BLaER1 treated with 17β-estradiol and CSF1 and Interleukin-3, amounts not matched to agents 10 nM and 100 nM (cell line): Measurements from ENCODE around the gene FAXC.

Source experiments
- H3K27ac ChIP-seq, 11 experiments: shearing (Covaris generic); formaldehyde crosslinking; 2 replicates each; pipeline ENCODE4 v1.8.1; 2022
- H3K27me3 ChIP-seq, 11 experiments: shearing (Covaris generic); formaldehyde crosslinking; 2 replicates each; pipeline ENCODE4 v1.8.1; 2022
- H3K36me3 ChIP-seq, 11 experiments: shearing (Covaris generic); formaldehyde crosslinking; 2 replicates each; pipeline ENCODE4 v1.8.1; 2022
- H3K4me1 ChIP-seq, 10 experiments: shearing (Covaris generic); formaldehyde crosslinking; 2 replicates each; pipeline ENCODE4 v1.8.1; 2022
- H3K4me2 ChIP-seq, 11 experiments: shearing (Covaris generic); formaldehyde crosslinking; 2 replicates each; pipeline ENCODE4 v1.8.1; 2022
- H3K4me3 ChIP-seq, 10 experiments: shearing (Covaris generic); formaldehyde crosslinking; 2 replicates each; pipeline ENCODE4 v1.8.1; 2022
- H3K9ac ChIP-seq, 11 experiments: shearing (Covaris generic); formaldehyde crosslinking; 2 replicates each; pipeline ENCODE4 v1.8.1; 2022
- H3K9me3 ChIP-seq, 11 experiments: shearing (Covaris generic); formaldehyde crosslinking; replicated peaks in 1 of 11; 2 replicates each; pipeline ENCODE4 v1.8.1; 2022
- H4K20me1 ChIP-seq, 11 experiments: shearing (Covaris generic); formaldehyde crosslinking; 2 replicates each; pipeline ENCODE4 v1.8.1; 2022
- Cebpa-rat ChIP-seq, 11 experiments: shearing (Covaris generic); IDR thresholded peaks; 2 replicates each; pipeline ENCODE4 v1.8.1; 2022

The FAXC gene

GRCh38 chr6:99297415-99297814 is 52.1 kb downstream of the FAXC start:
- Histone ChIP-seq H3K9me3 (no peaks in the 10 kb centered on the region), H3K4me3 (no peak overlapping the region), H3K4me1 (no peaks in the 10 kb centered on the region), H4K20me1 (no peaks in the 10 kb centered on the region), H3K36me3 (no peaks in the 10 kb centered on the region), H3K9ac (no peak overlapping the region), H3K4me2 (no peak overlapping the region), H3K27me3 (no peaks in the 10 kb centered on the region), H3K27ac (no peak overlapping the region)
- TF ChIP-seq Cebpa-rat (IDR thresholded peaks at IDR 0.05), result no peak

- Histone ChIP-seq H4K20me1 (no peaks in the 10 kb centered on the region), H3K36me3 (no peaks in the 10 kb centered on the region), H3K27ac (no peak overlapping the region), H3K27me3 (no peaks in the 10 kb centered on the region), H3K4me1 (no peaks in the 10 kb centered on the region), H3K9ac (no peak overlapping the region), H3K4me3 (no peak overlapping the region), H3K9me3 (no peaks in the 10 kb centered on the region), H3K4me2 (no peak overlapping the region)
- TF ChIP-seq Cebpa-rat (IDR thresholded peaks at IDR 0.05), result no peak
Observed at GRCh38 chr6:99297006-99297405, 52.5 kb downstream of the FAXC start.

GRCh38 chr6:99296261-99296660 is 53.2 kb downstream of the FAXC start:
- no peak for TF ChIP-seq Cebpa-rat (IDR thresholded peaks at IDR 0.05)
- H3K9me3 ChIP-seq, result no peaks in the 10 kb centered on the region
- H4K20me1 ChIP-seq, result no peaks in the 10 kb centered on the region
- H3K9ac ChIP-seq, result no peak overlapping the region
- no peaks in the 10 kb centered on the region for H3K4me1 ChIP-seq
- H3K27ac ChIP-seq, result no peak overlapping the region
- H3K4me2 ChIP-seq, result no peak overlapping the region
- H3K27me3 ChIP-seq, result no peaks in the 10 kb centered on the region
- no peaks in the 10 kb centered on the region for H3K36me3 ChIP-seq
- no peak overlapping the region for H3K4me3 ChIP-seq

GRCh38 chr6:99295276-99295675 is 54.2 kb downstream of the FAXC start:
- no peak overlapping the region for H3K4me2 ChIP-seq
- no peaks in the 10 kb centered on the region for H3K27me3 ChIP-seq
- no peaks in the 10 kb centered on the region for H3K36me3 ChIP-seq
- no peak overlapping the region for H3K4me3 ChIP-seq
- H3K9me3 ChIP-seq, result no peaks in the 10 kb centered on the region
- no peak overlapping the region for H3K27ac ChIP-seq
- H3K9ac ChIP-seq, result no peak overlapping the region
- no peak for TF ChIP-seq Cebpa-rat (IDR thresholded peaks at IDR 0.05)
- no peaks in the 10 kb centered on the region for H3K4me1 ChIP-seq
- H4K20me1 ChIP-seq, result no peaks in the 10 kb centered on the region

- no peaks in the 10 kb centered on the region for H3K4me1 ChIP-seq
- no peaks in the 10 kb centered on the region for H3K36me3 ChIP-seq
- H3K9me3 ChIP-seq, result no peaks in the 10 kb centered on the region
- no peak for TF ChIP-seq Cebpa-rat (IDR thresholded peaks at IDR 0.05)
- no peaks in the 10 kb centered on the region for H4K20me1 ChIP-seq
- H3K9ac ChIP-seq, result no peak overlapping the region
- no peak overlapping the region for H3K27ac ChIP-seq
- H3K4me3 ChIP-seq, result no peak overlapping the region
- no peak overlapping the region for H3K4me2 ChIP-seq
- no peaks in the 10 kb centered on the region for H3K27me3 ChIP-seq
Observed at GRCh38 chr6:99294786-99295185, 54.7 kb downstream of the FAXC start.

GRCh38 chr6:99289701-99290100 is 59.8 kb downstream of the FAXC start:
- Histone ChIP-seq H3K4me1 (no peaks in the 10 kb centered on the region), H3K9ac (no peak overlapping the region), H3K36me3 (no peaks in the 10 kb centered on the region), H4K20me1 (no peaks in the 10 kb centered on the region), H3K27me3 (no peaks in the 10 kb centered on the region), H3K4me2 (no peak overlapping the region), H3K27ac (no peak overlapping the region), H3K4me3 (no peak overlapping the region), H3K9me3 (no peaks in the 10 kb centered on the region)
- TF ChIP-seq Cebpa-rat (IDR thresholded peaks at IDR 0.05), result no peak

GRCh38 chr6:99288668-99289067 is 60.8 kb downstream of the FAXC start:
- no peak overlapping the region for H3K4me3 ChIP-seq
- no peaks in the 10 kb centered on the region for H3K36me3 ChIP-seq
- H3K9ac ChIP-seq, result no peak overlapping the region
- no peaks in the 10 kb centered on the region for H3K27me3 ChIP-seq
- H4K20me1 ChIP-seq, result no peaks in the 10 kb centered on the region
- no peak overlapping the region for H3K4me2 ChIP-seq
- no peak overlapping the region for H3K27ac ChIP-seq
- no peaks in the 10 kb centered on the region for H3K9me3 ChIP-seq
- no peak for TF ChIP-seq Cebpa-rat (IDR thresholded peaks at IDR 0.05)
- no peaks in the 10 kb centered on the region for H3K4me1 ChIP-seq

- H3K4me1 ChIP-seq, result no peaks in the 10 kb centered on the region
- no peaks in the 10 kb centered on the region for H3K9me3 ChIP-seq
- H3K4me2 ChIP-seq, result no peak overlapping the region
- no peak for TF ChIP-seq Cebpa-rat (IDR thresholded peaks at IDR 0.05)
- H3K27me3 ChIP-seq, result no peaks in the 10 kb centered on the region
- no peak overlapping the region for H3K4me3 ChIP-seq
- no peak overlapping the region for H3K9ac ChIP-seq
- no peaks in the 10 kb centered on the region for H4K20me1 ChIP-seq
- no peak overlapping the region for H3K27ac ChIP-seq
- H3K36me3 ChIP-seq, result no peaks in the 10 kb centered on the region
Observed at GRCh38 chr6:99287523-99287922, 62.0 kb downstream of the FAXC start.

- no peaks in the 10 kb centered on the region for H3K9me3 ChIP-seq
- H4K20me1 ChIP-seq, result no peaks in the 10 kb centered on the region
- no peak overlapping the region for H3K9ac ChIP-seq
- H3K27ac ChIP-seq, result no peak overlapping the region
- TF ChIP-seq Cebpa-rat (IDR thresholded peaks at IDR 0.05), result no peak
- H3K36me3 ChIP-seq, result no peaks in the 10 kb centered on the region
- no peak overlapping the region for H3K4me2 ChIP-seq
- no peaks in the 10 kb centered on the region for H3K27me3 ChIP-seq
- no peak overlapping the region for H3K4me3 ChIP-seq
- H3K4me1 ChIP-seq, result no peaks in the 10 kb centered on the region
Observed at GRCh38 chr6:99285881-99286280, 63.6 kb downstream of the FAXC start.

GRCh38 chr6:99282479-99283062 is 66.9 kb downstream of the FAXC start:
- Histone ChIP-seq H3K27me3 (no peaks in the 10 kb centered on the region), H3K36me3 (no peaks in the 10 kb centered on the region), H3K9ac (no peak overlapping the region), H3K27ac (no peak overlapping the region), H3K9me3 (no peaks in the 10 kb centered on the region), H3K4me2 (no peak overlapping the region), H3K4me1 (no peaks in the 10 kb centered on the region), H3K4me3 (no peak overlapping the region), H4K20me1 (no peaks in the 10 kb centered on the region)
- no peak for TF ChIP-seq Cebpa-rat (IDR thresholded peaks at IDR 0.05)
